GM21381 (cell line): ENCODE measurements around the gene SH3YL1.
"Not testable (repeated sequence)": the region's sequence is repeated elsewhere in the genome, so short reads cannot be mapped to it uniquely, and the experiment has no call there.

Experiments
- ATAC-seq: cut with Tn5 transposase; IDR thresholded peaks from one replicate; pipeline ENCODE4 v1.9.1; 2021; ENCODE audit warnings: mild to moderate bottlenecking, moderate library complexity; ENCODE audit not compliant: unreplicated experiment

SH3YL1 gene

GRCh38 chr2:185221-185620, 78.6 kb downstream of the SH3YL1 start:
- ATAC-seq, result no peak

- ATAC-seq, result no peak
Measured at GRCh38 chr2:184695-185094, 79.1 kb downstream of the SH3YL1 start.

GRCh38 chr2:182509-183122, 81.2 kb downstream of the SH3YL1 start:
- ATAC-seq, result no peak

GRCh38 chr2:180311-180710, 83.5 kb downstream of the SH3YL1 start:
- no peak for ATAC-seq

GRCh38 chr2:179886-180285, 83.9 kb downstream of the SH3YL1 start:
- no peak for ATAC-seq

- no peak for ATAC-seq
Measured at GRCh38 chr2:177733-178132, 86.1 kb downstream of the SH3YL1 start.

GRCh38 chr2:176917-177316, 86.9 kb downstream of the SH3YL1 start:
- ATAC-seq, result no peak

GRCh38 chr2:175880-176820, 87.7 kb downstream of the SH3YL1 start:
- ATAC-seq, result no peak

GRCh38 chr2:175161-175786, 88.6 kb downstream of the SH3YL1 start:
- ATAC-seq, result no peak

- not testable (repeated sequence) for ATAC-seq
Measured at GRCh38 chr2:172120-172519, 91.7 kb downstream of the SH3YL1 start.

GRCh38 chr2:169741-170140, 94.1 kb downstream of the SH3YL1 start:
- no peak for ATAC-seq
